IgD-negative memory B cell (primary cell): Measurements from ENCODE around the gene GAL3ST1. TPM values are rescaled to one million over a fixed set of nuclear protein-coding genes. Genes with fewer than 3 reads are reported as not detected.
"Not testable (repeated sequence)": the region's sequence is repeated elsewhere in the genome, so short reads cannot be mapped to it uniquely, and the experiment has no call there.

Source experiments
- H3K27ac Mint-ChIP-seq, 3 donors: one replicate each; pipeline ENCODE4 v1.8.0; 2020 to 2022; ENCODE audit warnings: mild to moderate bottlenecking in 3 of 3, mixed read lengths in 3 of 3, moderate library complexity in 1 of 3
- H3K27me3 Mint-ChIP-seq: one replicate; pipeline ENCODE4 v1.8.0; 2021; ENCODE audit warnings: mixed read lengths
- H3K36me3 Mint-ChIP-seq: one replicate; pipeline ENCODE4 v1.8.0; 2020; ENCODE audit warnings: mild to moderate bottlenecking, mixed read lengths
- H3K4me1 Mint-ChIP-seq, 3 donors: one replicate each; pipeline ENCODE4 v1.8.0; 2020 to 2022; ENCODE audit warnings: mixed read lengths in 3 of 3, mild to moderate bottlenecking in 1 of 3
- H3K4me3 Mint-ChIP-seq, 4 donors: one replicate each; pipeline ENCODE4 v1.8.0; 2020 to 2022; ENCODE audit warnings: mild to moderate bottlenecking in 4 of 4, mixed read lengths in 4 of 4, moderate library complexity in 3 of 4
- H3K9me3 Mint-ChIP-seq, 3 donors: one replicate each; pipeline ENCODE4 v1.8.0; 2020 to 2021; ENCODE audit warnings: mixed read lengths in 3 of 3, mild to moderate bottlenecking in 1 of 3
- polyA plus RNA-seq: library from polyadenylated mRNA; unstranded; fragments of 300-500 nt; fragmentation: Illumina TruSeq; gene quantifications from one replicate; pipeline ENCODE4 v1.2.3, GENCODE V29; 2021

Gene GAL3ST1
- not detected for polyA plus RNA-seq

GRCh38 chr22:30574095-30574981 lies at the start of gene GAL3ST1:
Gene GAL3ST1 (minus strand): TSS chr22:30574665. CDS start chr22:30557392, 17,273 bp downstream.
- Mint-ChIP-seq H3K4me1 (peaks cover 0 to 4% (median 2%) of the 10 kb centered on the region in 3 donors), H3K36me3 (peaks cover 15% of the 10 kb centered on the region), H3K4me3 (peak within 1 kb of the TSS in 1 of 4 donors; percentile 66), H3K27me3 (peaks cover 4% of the 10 kb centered on the region), H3K27ac (no peak within 1 kb of the TSS), H3K9me3 (peaks cover 0 to under 1% (median 0%) of the 10 kb centered on the region in 3 donors)

GRCh38 chr22:30619909-30620308 lies 45.4 kb upstream of the GAL3ST1 start:
- H3K27me3 Mint-ChIP-seq, H3K4me1 Mint-ChIP-seq, H3K9me3 Mint-ChIP-seq, H3K4me3 Mint-ChIP-seq, H3K27ac Mint-ChIP-seq, H3K36me3 Mint-ChIP-seq: not testable (repeated sequence)

- Mint-ChIP-seq H3K4me3 (no peak overlapping the region), H3K9me3 (no peaks in the 10 kb centered on the region), H3K27me3 (peaks cover 8% of the 10 kb centered on the region), H3K36me3 (no peaks in the 10 kb centered on the region), H3K27ac (no peak overlapping the region), H3K4me1 (peaks cover 0 to 1% (median 0%) of the 10 kb centered on the region in 3 donors)
These were observed 43.4 kb upstream of the GAL3ST1 start for GRCh38 chr22:30617819-30618218.

GRCh38 chr22:30615543-30615954 lies 41.1 kb upstream of the GAL3ST1 start:
- Mint-ChIP-seq H3K9me3 (no peaks in the 10 kb centered on the region), H3K27me3 (peaks cover 7% of the 10 kb centered on the region), H3K27ac (peak overlapping the region in 1 of 3 donors; percentile 88), H3K4me1 (peaks cover under 1 to 2% (median 1%) of the 10 kb centered on the region in 3 donors), H3K4me3 (peak overlapping the region in 1 of 4 donors; percentile 83), H3K36me3 (no peaks in the 10 kb centered on the region)

- no peaks in the 10 kb centered on the region for H3K9me3 Mint-ChIP-seq
- H3K27me3 Mint-ChIP-seq = peaks cover 9% of the 10 kb centered on the region
- H3K4me3 Mint-ChIP-seq = no peak overlapping the region
- peaks cover 1 to 6% (median 2%) of the 10 kb centered on the region in 3 donors for H3K4me1 Mint-ChIP-seq
- no peaks in the 10 kb centered on the region for H3K36me3 Mint-ChIP-seq
- no peak overlapping the region for H3K27ac Mint-ChIP-seq
These were observed 40.4 kb upstream of the GAL3ST1 start for GRCh38 chr22:30614879-30615278.

- Mint-ChIP-seq H3K4me1 (peaks cover 4 to 8% (median 5%) of the 10 kb centered on the region in 3 donors), H3K27me3 (peaks cover 11% of the 10 kb centered on the region), H3K4me3 (no peak overlapping the region), H3K27ac (no peak overlapping the region), H3K9me3 (no peaks in the 10 kb centered on the region), H3K36me3 (no peaks in the 10 kb centered on the region)
These were observed 39.8 kb upstream of the GAL3ST1 start for GRCh38 chr22:30614268-30614667.

GRCh38 chr22:30612789-30613188 lies 38.3 kb upstream of the GAL3ST1 start:
- H3K36me3 Mint-ChIP-seq = no peaks in the 10 kb centered on the region
- H3K27me3 Mint-ChIP-seq = peaks cover 12% of the 10 kb centered on the region
- peaks cover 8 to 14% (median 13%) of the 10 kb centered on the region in 3 donors for H3K4me1 Mint-ChIP-seq
- no peaks in the 10 kb centered on the region for H3K9me3 Mint-ChIP-seq
- H3K4me3 Mint-ChIP-seq = no peak overlapping the region
- H3K27ac Mint-ChIP-seq = no peak overlapping the region

GRCh38 chr22:30611197-30611596 lies 36.7 kb upstream of the GAL3ST1 start:
- Mint-ChIP-seq H3K4me1 (peaks cover 14 to 19% (median 15%) of the 10 kb centered on the region in 3 donors), H3K27me3 (peaks cover 12% of the 10 kb centered on the region), H3K27ac (no peak overlapping the region)

GRCh38 chr22:30610299-30610698 lies 35.8 kb upstream of the GAL3ST1 start:
- no peak overlapping the region for H3K27ac Mint-ChIP-seq
- no peaks in the 10 kb centered on the region for H3K36me3 Mint-ChIP-seq
- H3K4me1 Mint-ChIP-seq = peaks cover 15 to 25% (median 20%) of the 10 kb centered on the region in 3 donors
- peaks cover 12% of the 10 kb centered on the region for H3K27me3 Mint-ChIP-seq
- no peak overlapping the region for H3K4me3 Mint-ChIP-seq
- no peaks in the 10 kb centered on the region for H3K9me3 Mint-ChIP-seq

More at GRCh38 chr22:30611197-30611596, 36.7 kb upstream of the GAL3ST1 start:
- no peaks in the 10 kb centered on the region for H3K36me3 Mint-ChIP-seq
- H3K9me3 Mint-ChIP-seq = no peaks in the 10 kb centered on the region
- H3K4me3 Mint-ChIP-seq = no peak overlapping the region

GRCh38 chr22:30609260-30610185 lies 35.1 kb upstream of the GAL3ST1 start:
- H3K4me1 Mint-ChIP-seq = peaks cover 15 to 25% (median 21%) of the 10 kb centered on the region in 3 donors
- H3K27ac Mint-ChIP-seq = peak overlapping the region in 1 of 3 donors; percentile 50
- peak overlapping the region in 3 of 4 donors; percentile 30 to 76 (median 73) for H3K4me3 Mint-ChIP-seq
- no peaks in the 10 kb centered on the region for H3K9me3 Mint-ChIP-seq
- H3K27me3 Mint-ChIP-seq = peaks cover 12% of the 10 kb centered on the region
- no peaks in the 10 kb centered on the region for H3K36me3 Mint-ChIP-seq

- Mint-ChIP-seq H3K4me3 (no peak overlapping the region), H3K4me1 (peaks cover 15 to 25% (median 21%) of the 10 kb centered on the region in 3 donors), H3K9me3 (no peaks in the 10 kb centered on the region), H3K27ac (peak overlapping the region in 1 of 3 donors; percentile 76), H3K27me3 (peaks cover 10% of the 10 kb centered on the region), H3K36me3 (no peaks in the 10 kb centered on the region)
These were observed 33.5 kb upstream of the GAL3ST1 start for GRCh38 chr22:30607939-30608338.

GRCh38 chr22:30607300-30607930 lies 33.0 kb upstream of the GAL3ST1 start:
- H3K36me3 Mint-ChIP-seq = no peaks in the 10 kb centered on the region
- H3K4me1 Mint-ChIP-seq = peaks cover 15 to 25% (median 21%) of the 10 kb centered on the region in 3 donors
- peak overlapping the region; percentile 17 to 93 (median 86) for H3K4me3 Mint-ChIP-seq

GRCh38 chr22:30606455-30607299 lies 32.2 kb upstream of the GAL3ST1 start, which contains the start of gene TCN2:
Gene TCN2 (plus strand): TSS chr22:30607174. CDS start chr22:30607332, 158 bp downstream.
- H3K27ac Mint-ChIP-seq = peak within 1 kb of the TSS in 1 of 3 donors; percentile 76
- H3K36me3 Mint-ChIP-seq = no peaks in the 10 kb centered on the region
- H3K27me3 Mint-ChIP-seq = peaks cover 10% of the 10 kb centered on the region
- H3K4me3 Mint-ChIP-seq = peak within 1 kb of the TSS; percentile 17 to 93 (median 86)
- H3K4me1 Mint-ChIP-seq = peaks cover 17 to 25% (median 21%) of the 10 kb centered on the region in 3 donors
- H3K9me3 Mint-ChIP-seq = no peaks in the 10 kb centered on the region

More at GRCh38 chr22:30607300-30607930, 33.0 kb upstream of the GAL3ST1 start:
- peaks cover 10% of the 10 kb centered on the region for H3K27me3 Mint-ChIP-seq
- H3K9me3 Mint-ChIP-seq = no peaks in the 10 kb centered on the region
- H3K27ac Mint-ChIP-seq = peak overlapping the region in 1 of 3 donors; percentile 76
